DMS53 treated with DMSO at 0.1 percent for 48 hours (cell line): ENCODE results near the gene ZC3H12A.

Experiments used
- DNase-seq: peaks from one replicate; lab custom pipeline; 2025; ENCODE audit not compliant: unreplicated experiment; lab: John Stamatoyannopoulos, UW

ZC3H12A gene

GRCh38 chr1:37453647-37454046 lies 20.7 kb upstream of the ZC3H12A start:
- DNase-seq, result no peak

GRCh38 chr1:37455516-37455915 lies 18.9 kb upstream of the ZC3H12A start:
- no peak for DNase-seq

GRCh38 chr1:37456614-37457013 lies 17.8 kb upstream of the ZC3H12A start:
- DNase-seq, result no peak

GRCh38 chr1:37458551-37458950 lies 15.8 kb upstream of the ZC3H12A start:
- DNase-seq, result no peak

GRCh38 chr1:37461698-37462436 lies 12.5 kb upstream of the ZC3H12A start:
- no peak for DNase-seq

GRCh38 chr1:37464443-37464842 lies 9.9 kb upstream of the ZC3H12A start:
- DNase-seq, result no peak

- DNase-seq, result no peak
Measured at GRCh38 chr1:37465593-37466517, 8.5 kb upstream of the ZC3H12A start.

GRCh38 chr1:37468037-37468436 lies 6.3 kb upstream of the ZC3H12A start:
- DNase-seq, result no peak

GRCh38 chr1:37469386-37469785 lies 5.0 kb upstream of the ZC3H12A start:
- DNase-seq, result no peak

- peak; percentile 74 for DNase-seq
Measured at GRCh38 chr1:37471345-37472231, 2.8 kb upstream of the ZC3H12A start.

- DNase-seq, result no peak
Measured at GRCh38 chr1:37472281-37472680, 2.1 kb upstream of the ZC3H12A start.

GRCh38 chr1:37472994-37473393 lies 1.4 kb upstream of the ZC3H12A start:
- DNase-seq, result no peak

- no peak for DNase-seq
Measured at GRCh38 chr1:37473431-37474045, 842 bp upstream of the ZC3H12A start.

GRCh38 chr1:37474697-37475379 lies 458 bp downstream of the ZC3H12A start:
- no peak for DNase-seq

GRCh38 chr1:37475380-37476086 lies 1.2 kb downstream of the ZC3H12A start:
- DNase-seq, result no peak

- DNase-seq, result no peak
Measured at GRCh38 chr1:37476087-37476452, 1.7 kb downstream of the ZC3H12A start.

- DNase-seq, result no peak
Measured at GRCh38 chr1:37476460-37477197, 2.2 kb downstream of the ZC3H12A start.

- DNase-seq, result peak; percentile 39
Measured at GRCh38 chr1:37477198-37477931, 3.0 kb downstream of the ZC3H12A start.
